DMS114 treated with DMSO at 0.1 percent for 48 hours (cell line): ENCODE results near the gene CELF4.

Experiments
- DNase-seq: peaks from one replicate; lab custom pipeline; 2025; ENCODE audit not compliant: unreplicated experiment; lab: John Stamatoyannopoulos, UW

The CELF4 gene

GRCh38 chr18:37266290-37266689 is 299.3 kb downstream of the CELF4 start:
- DNase-seq: no peak

- no peak for DNase-seq
Observed at GRCh38 chr18:37265382-37265781, 300.2 kb downstream of the CELF4 start.

- no peak for DNase-seq
Observed at GRCh38 chr18:37264956-37265355, 300.6 kb downstream of the CELF4 start.

GRCh38 chr18:37261988-37262387 is 303.6 kb downstream of the CELF4 start:
- DNase-seq: no peak

- no peak for DNase-seq
Observed at GRCh38 chr18:37261246-37261840, 304.3 kb downstream of the CELF4 start.

- DNase-seq: no peak
Observed at GRCh38 chr18:37260367-37261093, 305.1 kb downstream of the CELF4 start.

GRCh38 chr18:37259711-37260110 is 305.9 kb downstream of the CELF4 start:
- no peak for DNase-seq

GRCh38 chr18:37258819-37259218 is 306.8 kb downstream of the CELF4 start:
- no peak for DNase-seq

- no peak for DNase-seq
Observed at GRCh38 chr18:37258131-37258530, 307.5 kb downstream of the CELF4 start.

GRCh38 chr18:37254973-37255372 is 310.6 kb downstream of the CELF4 start:
- no peak for DNase-seq

GRCh38 chr18:37254236-37254754 is 311.3 kb downstream of the CELF4 start:
- no peak for DNase-seq

- DNase-seq: no peak
Observed at GRCh38 chr18:37253394-37254235, 312.0 kb downstream of the CELF4 start.

- DNase-seq: no peak
Observed at GRCh38 chr18:37252854-37253393, 312.7 kb downstream of the CELF4 start.

GRCh38 chr18:37252342-37252741 is 313.3 kb downstream of the CELF4 start:
- DNase-seq: no peak

- no peak for DNase-seq
Observed at GRCh38 chr18:37251679-37252078, 313.9 kb downstream of the CELF4 start.

GRCh38 chr18:37249895-37250618 is 315.5 kb downstream of the CELF4 start:
- DNase-seq: no peak

GRCh38 chr18:37249171-37249886 is 316.3 kb downstream of the CELF4 start:
- no peak for DNase-seq

GRCh38 chr18:37248281-37248680 is 317.3 kb downstream of the CELF4 start:
- DNase-seq: no peak

- DNase-seq: no peak
Observed at GRCh38 chr18:37247497-37248161, 318.0 kb downstream of the CELF4 start.
